HG02938 (cell line): ENCODE data around the gene RCBTB2.
A peak's percentile ranks its signal among the peaks of the same experiment; 100 is the strongest.
"Not testable (repeated sequence)": the region's sequence is repeated elsewhere in the genome, so short reads cannot be mapped to it uniquely, and the experiment has no call there.

Experiments
- ATAC-seq: cut with Tn5 transposase; IDR thresholded peaks from one replicate; pipeline ENCODE4 v1.9.1; 2021; ENCODE audit warnings: mild to moderate bottlenecking, moderate library complexity; ENCODE audit not compliant: unreplicated experiment

The RCBTB2 gene

DNA sequence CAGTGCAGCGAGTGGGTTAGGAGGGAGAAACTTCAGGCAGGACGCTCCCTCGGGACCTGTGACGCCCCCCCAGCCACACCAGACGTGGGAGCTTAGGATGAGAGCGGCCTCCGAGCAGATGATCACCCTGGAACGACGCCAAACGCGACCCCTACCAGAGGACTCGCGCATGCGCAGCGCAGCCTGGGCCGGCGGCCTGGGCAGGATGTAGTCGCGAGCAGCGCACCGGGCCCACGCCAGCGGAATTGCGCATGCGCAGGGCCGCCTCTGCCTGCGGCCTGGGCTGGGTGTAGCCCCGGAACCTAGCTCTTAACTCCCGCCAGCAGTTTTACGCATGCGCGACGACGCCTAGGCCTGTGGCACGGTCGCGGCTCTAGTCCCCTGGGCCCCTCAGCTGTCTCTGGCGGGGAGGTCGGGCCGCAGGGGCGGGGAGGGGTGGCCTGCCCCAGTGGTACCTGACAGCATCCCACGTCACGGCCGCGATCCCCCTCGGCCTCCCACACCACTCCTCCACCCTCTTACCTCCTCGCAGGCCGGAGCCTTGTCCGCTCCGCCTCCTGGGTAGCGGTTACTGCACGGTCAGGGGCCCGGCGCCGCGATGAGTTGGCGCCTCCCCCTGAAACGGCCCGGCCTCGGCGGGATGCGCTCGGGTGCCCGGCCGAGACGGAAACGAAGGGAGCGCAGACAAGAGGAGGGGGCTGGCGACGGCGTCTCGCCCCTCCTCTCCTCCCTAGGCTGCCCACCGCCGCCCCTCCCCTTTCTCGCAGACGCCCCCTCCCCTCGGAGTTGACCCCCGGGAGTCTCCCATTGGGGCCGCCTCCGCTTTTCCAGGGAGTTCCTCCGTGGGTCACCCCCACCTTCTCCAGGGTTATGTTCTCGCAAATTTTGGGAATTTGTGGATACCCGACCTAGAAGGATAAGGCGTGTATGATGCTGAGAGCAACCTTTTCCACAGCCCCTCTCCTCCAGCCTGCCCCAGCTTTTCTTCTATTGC, at the start of gene RCBTB2:
RCBTB2 (minus strand) TSS at position 575 of the 994 bp plus-strand sequence. CDS start 11,141 bp downstream, outside the sequence.
- ATAC-seq, result peak; percentile 77

- no peak for ATAC-seq
Measured at GRCh38 chr13:48582084-48582483, 49.2 kb upstream of the RCBTB2 start.

GRCh38 chr13:48580896-48581295, 48.0 kb upstream of the RCBTB2 start:
- ATAC-seq, result no peak

DNA sequence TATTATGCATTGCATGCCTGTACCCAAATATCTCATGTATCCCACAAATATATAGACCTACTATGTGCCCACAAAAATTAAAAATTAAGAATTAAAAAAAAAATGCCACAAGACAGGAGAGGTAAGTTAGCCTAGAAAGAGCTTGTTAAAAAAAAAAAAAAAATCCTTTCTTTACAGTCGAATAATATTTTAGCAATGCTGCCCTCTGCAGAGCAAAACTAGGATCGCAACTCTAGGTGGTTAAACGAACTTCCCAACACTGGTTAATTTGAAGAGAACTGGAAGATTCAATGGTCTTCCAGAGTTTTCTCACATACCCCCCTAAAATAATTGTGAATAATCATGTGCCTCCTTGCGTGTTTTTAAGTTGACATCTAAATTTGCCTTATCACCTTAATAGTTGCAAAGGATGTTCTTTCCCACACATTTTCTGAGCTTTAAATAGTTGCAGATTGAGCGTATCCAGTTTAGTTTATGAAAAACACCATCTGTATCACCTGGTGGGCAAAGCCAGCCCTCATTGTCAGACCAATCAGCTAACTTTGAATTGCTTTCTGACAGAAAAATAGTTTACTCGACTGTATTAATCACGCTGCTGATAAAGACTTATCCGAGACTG, 47.4 kb upstream of the RCBTB2 start:
- ATAC-seq, result no peak

DNA sequence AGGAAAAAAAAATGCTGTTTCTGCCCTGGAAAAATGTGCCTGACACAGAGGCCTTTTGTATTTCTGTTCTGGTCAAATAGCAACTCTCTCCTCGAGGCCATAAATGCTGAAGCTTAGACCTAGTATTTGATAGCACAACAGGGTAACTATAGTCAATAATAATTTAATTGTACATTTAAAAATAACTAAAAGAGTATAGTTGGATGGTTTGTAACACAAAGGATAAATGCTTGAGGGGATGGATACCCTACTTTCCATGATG, 47.0 kb upstream of the RCBTB2 start:
- not testable (repeated sequence) for ATAC-seq

GRCh38 chr13:48579165-48579918, 46.5 kb upstream of the RCBTB2 start:
- ATAC-seq, result peak; percentile 75

DNA sequence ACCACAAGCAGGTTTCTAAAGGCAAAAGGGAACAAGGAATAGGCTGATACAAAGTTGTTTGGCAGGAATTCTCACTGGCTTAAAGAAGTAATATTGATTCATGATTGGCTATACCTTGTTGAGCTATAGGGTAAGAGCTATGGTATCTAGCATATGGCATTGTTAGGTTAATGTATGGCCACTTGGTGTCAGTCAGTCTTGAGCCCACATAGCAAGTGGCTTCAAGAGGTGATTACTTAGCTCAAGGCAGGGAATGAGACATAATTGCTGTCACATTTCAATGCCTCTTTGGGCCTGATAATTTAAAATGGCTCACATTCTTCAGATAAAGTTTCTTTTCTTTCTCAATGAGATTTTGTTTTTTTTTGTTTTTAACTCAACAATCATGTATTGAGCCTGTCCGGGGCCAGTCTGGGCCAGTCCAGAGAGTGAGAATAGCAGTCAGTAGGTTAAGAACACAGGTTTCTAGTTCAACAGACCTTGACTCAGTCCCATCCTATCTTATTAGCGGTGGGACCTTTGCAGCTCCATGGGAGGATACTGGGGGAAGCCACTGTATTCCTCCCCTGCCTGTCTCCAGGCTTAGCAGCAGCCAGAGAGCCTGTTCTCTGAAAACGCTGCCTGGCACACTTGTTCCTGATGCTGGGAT, 45.8 kb upstream of the RCBTB2 start:
- peak; percentile 49 for ATAC-seq

DNA sequence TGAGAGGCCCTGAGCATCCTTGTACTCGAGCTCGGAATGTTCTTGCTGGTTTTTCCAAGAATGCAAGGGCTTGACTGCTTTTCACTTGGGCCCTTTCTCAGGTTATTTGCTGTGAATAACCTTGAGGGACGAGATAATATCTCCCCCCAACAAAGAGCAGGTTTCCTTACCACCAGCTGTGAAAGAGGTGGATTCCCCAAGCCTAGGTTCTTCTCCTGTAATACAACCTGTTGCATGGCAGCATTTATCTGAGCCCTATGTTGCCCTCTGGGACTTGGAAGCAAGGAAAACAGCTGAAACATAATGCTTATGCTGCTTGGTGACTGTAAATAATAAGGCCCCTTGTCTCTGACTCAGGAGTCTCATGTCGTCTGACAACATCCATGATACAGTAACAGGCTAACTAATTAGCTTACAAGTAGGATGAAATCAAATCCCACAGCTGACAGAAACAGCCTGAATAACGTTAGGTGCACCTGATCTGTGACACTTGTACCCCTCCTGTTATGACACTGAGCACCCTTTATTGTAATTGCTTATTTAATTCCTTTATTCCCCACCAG, 43.6 kb upstream of the RCBTB2 start:
- ATAC-seq, result no peak

- no peak for ATAC-seq
Measured at GRCh38 chr13:48575031-48575430, 42.2 kb upstream of the RCBTB2 start.

- ATAC-seq, result no peak
Measured at GRCh38 chr13:48574041-48574796, 41.3 kb upstream of the RCBTB2 start.

DNA sequence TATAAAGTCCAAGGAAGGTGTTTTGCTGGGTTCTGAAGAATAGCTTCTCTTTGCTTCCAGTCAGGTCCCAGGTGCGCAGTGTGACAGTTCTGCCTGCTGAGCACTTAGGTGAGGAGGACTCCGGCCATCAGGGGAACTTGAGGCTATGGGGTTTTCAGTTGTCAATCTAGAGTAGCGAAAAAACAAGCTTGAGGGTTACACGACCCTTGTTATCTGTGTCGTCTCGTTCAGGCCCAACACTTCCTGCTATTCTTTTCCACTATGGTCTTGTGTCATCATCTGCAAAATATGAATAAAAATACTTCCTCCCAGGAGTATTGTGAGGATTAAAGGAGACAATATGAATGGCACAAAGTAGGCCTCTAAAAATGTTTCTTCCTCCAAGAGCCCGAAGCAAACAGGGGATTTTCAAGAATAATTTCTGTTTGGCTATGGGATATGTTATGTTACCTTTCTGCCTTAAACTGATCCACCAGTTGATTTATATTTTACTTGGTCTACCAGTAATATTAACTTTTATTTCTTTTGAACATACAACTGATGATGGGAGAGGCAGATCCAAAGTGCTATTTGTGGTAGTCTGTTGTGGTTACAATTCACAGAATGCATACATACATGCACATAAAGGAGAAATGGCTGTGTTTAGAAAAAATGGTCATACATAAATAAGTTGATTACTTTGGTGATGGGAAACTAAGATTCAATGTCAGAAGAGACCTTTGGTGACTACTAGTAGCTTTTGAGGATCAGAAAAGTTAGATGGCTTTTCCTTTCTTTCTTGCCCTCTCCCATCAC, 40.5 kb upstream of the RCBTB2 start:
- no peak for ATAC-seq

- ATAC-seq, result no peak
Measured at GRCh38 chr13:48571126-48571913, 38.4 kb upstream of the RCBTB2 start.

GRCh38 chr13:48570216-48570828, 37.4 kb upstream of the RCBTB2 start:
- ATAC-seq, result no peak

- ATAC-seq, result no peak
Measured at GRCh38 chr13:48569104-48569666, 36.3 kb upstream of the RCBTB2 start.

DNA sequence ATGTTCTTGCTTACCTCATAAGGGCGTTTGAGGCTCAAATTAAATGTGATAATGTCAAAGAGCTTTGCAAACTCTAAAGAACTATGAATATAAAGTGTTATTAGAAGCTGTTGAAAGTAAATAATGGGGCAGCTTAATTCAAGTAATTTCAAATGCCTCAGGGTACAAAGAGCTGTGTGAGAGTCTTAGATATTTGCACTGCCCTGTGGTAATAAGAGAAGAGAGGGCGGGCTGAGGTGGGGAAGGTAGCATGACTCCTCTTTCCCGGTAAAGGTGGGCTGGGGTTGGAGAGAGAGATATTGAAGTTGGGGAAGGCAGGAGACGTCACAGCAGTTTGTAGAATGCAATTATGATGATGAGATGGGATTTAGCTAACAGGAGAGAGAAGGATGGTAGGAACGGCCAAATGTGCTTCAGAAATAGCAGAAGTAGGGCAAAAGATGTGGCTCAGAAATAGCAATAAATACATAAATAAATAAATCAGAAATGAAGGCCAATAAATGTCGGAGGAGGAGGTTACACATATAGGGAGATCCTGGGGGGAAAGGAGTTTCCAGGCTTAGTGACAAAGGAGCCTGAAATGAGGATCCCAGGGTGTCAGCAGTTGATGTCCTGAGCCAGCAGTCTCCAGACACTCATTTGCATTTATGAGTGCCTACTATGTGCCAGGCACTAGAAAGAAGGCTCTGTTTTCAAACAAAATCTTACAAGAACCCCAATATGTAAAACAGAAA, 35.7 kb upstream of the RCBTB2 start:
- no peak for ATAC-seq

GRCh38 chr13:48567515-48568369, 34.9 kb upstream of the RCBTB2 start:
- no peak for ATAC-seq
